Hematopoietic multipotent progenitor cell (in vitro differentiated cells): ENCODE results near the gene SLC39A7. TPM values are rescaled to one million over a fixed set of nuclear protein-coding genes. Genes with fewer than 3 reads are reported as not detected.

Experiments
- DNase-seq, 3 donors: peaks; one replicate each; pipeline ENCODE4 v3.0.0-alpha.2; 2011 to 2015; ENCODE audit warnings: low read depth in 2 of 3, low spot score in 2 of 3
- total RNA-seq: library from RNA; depleted of rRNA; stranded (reverse); fragments of >200 nt; gene quantifications from one replicate; pipeline ENCODE4 v1.2.3, GENCODE V29; 2012

Gene SLC39A7, protein sequence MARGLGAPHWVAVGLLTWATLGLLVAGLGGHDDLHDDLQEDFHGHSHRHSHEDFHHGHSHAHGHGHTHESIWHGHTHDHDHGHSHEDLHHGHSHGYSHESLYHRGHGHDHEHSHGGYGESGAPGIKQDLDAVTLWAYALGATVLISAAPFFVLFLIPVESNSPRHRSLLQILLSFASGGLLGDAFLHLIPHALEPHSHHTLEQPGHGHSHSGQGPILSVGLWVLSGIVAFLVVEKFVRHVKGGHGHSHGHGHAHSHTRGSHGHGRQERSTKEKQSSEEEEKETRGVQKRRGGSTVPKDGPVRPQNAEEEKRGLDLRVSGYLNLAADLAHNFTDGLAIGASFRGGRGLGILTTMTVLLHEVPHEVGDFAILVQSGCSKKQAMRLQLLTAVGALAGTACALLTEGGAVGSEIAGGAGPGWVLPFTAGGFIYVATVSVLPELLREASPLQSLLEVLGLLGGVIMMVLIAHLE
- total RNA-seq, result 29.9 TPM

DNA sequence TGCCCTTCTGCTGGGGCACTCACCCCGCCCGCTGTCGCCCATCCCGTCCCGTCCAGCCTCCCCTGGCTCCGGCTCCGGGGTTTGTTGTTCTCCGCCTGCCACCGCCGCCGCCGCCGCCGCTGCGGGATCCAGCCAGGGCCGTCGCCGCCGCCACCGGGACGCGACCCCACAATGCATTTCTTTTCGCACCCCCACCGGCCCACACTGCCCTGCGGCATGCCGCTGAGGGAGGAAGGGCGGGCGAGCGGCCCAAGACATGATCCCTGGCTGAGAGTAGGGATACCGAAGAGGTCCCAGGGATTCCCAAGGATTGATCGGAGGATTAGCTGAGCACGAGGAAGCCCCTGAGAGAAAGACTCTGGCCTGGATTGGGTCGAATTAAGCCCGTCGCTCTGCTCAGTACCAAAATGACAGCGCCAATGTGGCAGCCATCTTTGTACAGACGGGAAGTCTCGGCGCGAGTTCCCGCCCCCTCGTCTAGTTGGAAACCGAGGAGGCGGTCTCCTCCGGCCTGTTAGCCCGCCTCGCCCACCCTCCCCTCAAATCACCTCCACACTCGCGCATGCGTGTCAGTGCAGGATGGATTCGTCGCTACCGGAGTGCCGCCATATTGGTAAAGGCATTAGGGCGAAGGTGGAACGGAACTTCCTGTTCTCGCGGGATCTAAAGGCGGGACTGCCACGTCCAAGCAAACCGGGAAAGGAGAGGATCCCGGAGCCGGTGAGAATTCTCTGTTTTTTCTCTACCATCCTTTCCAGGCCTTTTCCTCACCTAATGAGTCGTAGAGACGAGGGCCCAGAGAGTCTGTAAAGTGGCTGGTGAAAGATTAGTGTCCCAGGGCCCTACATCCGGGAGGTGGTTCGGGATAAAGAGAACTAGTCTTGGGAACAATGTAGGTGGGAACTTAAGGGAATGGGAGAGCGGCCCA, at the start of gene SLC39A7, which contains the start of gene RXRB:
SLC39A7 (plus strand) TSS at position 649 of the 928 bp plus-strand sequence. CDS start 379 bp downstream, outside the sequence.
RXRB (minus strand) TSS at position 447 of the 928 bp plus-strand sequence; CDS start at position 258, 189 bp downstream.
- DNase-seq, result peak; percentile 99 to 100 (median 100)

DNA sequence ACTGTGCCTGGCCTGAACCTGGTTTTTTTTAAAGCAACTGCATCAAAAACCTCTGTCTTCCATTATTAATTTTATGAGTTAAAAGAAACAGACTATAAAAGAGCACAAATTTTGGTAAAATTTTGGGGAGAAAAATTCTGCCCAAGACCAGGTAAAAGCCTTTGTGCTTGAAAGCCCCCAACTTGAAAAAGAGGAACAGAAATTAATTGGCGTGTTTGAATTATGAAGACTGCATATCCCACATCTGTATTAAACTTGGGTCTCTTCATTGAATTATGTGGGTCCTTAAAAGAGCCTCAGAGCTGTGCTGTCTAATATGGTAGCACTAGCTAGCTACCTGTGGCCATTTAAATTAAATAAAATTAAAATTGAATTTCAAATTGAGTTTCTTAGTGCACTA, 49.6 kb upstream of the SLC39A7 start:
- no peak for DNase-seq

DNA sequence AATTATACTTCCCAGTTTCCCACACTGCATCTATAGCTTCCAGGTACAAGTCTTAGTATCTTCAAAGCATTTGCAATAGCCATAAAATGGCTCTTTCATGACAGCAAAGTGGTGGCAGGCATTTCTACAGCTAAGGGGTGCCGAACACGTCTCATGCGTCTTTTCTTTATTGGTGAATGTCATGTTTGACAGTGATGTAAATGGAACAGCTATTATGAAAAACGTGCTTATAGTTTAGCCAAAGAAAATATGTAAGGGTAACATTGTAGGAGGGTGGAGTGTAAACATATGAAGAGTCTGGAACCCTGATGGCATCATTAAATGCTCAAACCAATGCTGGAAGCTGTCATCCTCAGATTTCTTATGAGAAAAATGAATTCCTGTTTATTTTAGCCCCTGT, 46.3 kb upstream of the SLC39A7 start:
- no peak for DNase-seq

DNA sequence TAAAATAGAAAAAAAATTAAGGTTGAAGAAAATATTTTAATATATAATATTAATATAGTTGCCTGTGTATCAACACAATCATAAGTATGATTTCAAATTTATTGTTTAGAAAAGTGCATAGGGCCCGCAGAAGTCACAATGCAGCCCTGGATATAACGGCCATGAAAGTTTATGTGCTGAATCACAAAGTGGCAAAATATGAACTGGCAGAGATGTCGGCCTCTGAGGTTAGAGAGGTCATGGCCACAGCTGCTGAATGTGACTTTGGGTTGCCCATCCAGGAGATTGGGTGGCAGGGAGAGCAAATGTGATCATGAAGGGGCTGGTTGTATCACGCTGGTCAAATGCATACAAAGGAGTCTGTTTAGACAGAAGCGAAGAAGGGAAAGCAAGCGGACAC, 44.1 kb upstream of the SLC39A7 start:
- DNase-seq, result no peak

DNA sequence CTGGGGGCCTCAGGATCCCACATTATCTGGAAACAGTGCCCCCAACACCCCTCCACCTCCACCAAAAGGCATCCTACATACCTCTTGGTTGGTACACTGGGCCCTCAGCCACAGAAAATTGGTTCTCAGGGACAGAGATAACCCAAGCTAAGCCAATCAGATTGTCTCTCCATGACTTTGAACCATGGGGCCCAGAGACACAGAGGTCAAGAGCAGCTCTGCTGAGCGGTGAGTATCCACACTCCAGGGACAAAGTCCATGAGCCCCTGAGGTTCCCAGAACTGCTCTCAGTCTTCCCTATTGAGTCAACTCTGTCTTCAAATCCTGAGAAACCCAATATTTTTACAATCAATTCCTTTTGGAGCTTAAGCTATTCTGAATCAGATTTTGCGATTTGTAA, 43.7 kb upstream of the SLC39A7 start:
- no peak for DNase-seq

DNA sequence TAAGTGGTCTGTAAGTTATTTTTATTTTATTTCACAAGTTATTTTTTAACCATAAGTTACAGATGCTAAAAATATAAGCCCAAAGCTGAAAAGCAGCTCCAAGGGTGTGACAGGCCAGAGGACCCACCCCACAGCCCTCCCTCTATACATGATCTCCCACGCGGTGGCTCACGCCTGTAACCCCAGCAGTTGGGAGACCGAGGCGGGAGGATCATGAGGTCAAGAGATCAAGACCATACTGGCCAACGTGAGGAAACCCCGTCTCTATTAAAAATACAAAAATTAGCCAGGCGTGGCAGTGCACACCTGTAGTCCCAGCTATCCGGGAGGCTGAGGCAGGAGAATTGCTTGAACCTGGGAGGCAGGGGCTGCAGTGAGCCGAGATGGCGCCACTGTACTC, 40.6 kb upstream of the SLC39A7 start:
- DNase-seq, result no peak

DNA sequence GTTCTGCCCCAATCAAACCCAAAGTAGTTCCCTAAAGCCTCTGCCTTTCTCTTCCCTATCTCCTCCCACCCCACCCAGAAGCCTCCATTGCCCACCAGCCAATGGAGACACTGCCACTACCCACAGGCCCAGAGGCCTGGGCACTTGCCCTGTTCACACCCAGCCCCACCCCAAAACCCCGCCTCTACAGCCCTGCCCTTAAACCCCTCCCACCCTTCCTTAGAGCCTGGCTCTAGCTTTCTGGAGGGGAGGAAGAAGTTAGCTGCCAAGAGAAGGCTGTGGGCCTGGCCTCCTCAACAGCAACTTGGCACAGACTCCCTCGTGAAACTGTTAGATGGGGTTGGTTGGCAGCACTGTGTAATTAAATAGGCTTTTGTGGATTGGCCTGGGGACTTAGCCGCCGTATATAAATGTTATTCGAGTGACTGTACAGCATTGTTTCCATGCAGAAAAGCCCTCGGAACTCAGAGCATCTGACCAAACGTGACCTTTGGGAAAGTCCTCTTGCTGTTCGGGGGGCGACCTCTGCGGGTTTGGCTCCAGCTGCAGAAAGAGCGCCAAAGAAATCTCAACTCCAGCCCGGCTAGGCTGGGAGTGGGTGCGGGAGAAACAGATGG, 39.8 kb upstream of the SLC39A7 start:
- DNase-seq, result peak in 2 of 3 donors; percentile 26 to 42

DNA sequence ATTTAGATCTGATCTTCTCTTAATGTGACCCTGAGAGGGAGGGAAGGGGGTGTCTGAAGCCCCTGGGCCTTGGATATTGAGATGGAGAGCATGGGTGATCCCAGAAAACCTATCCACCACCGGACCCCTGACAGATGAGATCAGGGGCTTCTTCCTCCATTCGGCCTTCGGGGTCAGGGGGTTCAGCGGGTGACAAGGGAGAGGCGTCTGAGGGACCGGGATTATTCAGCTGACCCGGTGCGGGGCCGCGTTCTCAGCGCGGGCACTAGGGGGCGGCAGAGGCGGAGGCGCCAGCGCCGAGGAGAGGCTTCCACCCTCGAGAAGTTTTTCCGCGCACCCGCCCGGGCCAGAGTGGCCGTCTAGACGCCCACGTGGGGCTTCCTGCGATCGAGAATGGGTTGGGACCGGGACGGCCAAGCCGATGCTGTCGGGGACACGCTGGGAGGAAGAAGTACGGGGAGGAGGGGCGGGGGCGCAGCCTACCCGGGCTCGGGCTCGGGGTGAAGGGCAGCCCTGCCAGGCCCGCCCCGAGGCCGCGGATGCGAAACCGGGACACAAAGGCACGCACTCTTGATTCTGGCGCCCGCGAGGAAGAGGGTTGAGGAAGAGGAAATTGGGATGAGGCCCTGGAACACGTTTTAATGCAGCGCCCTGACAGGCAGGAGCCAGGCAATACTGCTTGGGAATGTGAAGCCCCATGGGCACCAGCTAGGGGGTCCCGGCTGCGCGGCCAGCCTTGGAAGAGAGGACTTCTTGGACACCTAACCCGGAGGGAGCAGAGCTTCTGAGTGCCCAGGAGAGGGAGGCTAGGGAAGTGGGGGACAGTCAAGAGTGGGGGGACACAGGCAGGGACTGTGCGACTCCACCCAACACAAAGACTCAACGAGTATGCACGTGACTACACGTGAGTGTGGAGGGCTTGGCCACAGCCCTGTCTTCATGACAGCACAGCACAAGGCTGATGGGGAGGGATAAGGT, 39.0 kb upstream of the SLC39A7 start:
- peak; percentile 63 to 77 (median 70) for DNase-seq

DNA sequence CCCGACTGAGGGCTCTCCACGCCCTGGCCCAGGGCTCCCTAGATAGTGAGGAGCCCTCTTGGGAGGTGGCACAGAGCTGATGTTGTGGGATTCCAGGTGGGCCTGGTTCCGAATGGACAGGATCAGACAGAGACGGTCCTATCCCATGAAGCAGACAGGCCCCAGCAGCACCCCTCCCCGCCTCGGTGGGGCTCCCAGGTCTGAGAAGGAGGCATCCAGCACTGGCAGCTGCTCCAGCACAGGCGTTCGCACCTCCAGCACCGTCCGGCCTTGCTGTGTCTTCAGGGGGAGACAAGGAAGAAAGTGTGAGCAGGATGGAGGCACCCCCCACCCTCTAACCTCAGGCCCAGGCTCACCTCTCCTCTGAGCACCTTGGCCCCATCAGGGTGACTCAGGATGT, 37.1 kb upstream of the SLC39A7 start:
- DNase-seq, result no peak

DNA sequence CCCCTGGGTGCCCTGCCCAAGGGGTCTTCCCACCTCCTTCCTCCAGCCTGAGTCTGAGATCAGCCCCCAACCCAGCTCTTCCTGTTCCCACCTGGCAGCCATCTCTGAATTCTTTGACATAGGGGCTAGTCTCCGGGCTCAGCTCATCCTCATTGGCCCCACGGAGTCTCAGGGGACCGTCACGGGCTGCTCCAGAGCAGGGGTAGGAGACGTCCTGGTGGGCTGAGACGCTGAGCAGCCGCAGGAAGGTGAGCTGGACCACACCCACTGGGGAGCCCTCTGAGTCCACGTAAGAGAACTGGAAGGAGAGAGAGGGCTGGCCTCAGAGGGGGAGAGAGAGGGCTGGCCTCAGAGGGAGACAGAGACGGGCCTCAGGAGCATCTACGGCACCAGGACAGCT, 36.5 kb upstream of the SLC39A7 start:
- DNase-seq, result no peak

DNA sequence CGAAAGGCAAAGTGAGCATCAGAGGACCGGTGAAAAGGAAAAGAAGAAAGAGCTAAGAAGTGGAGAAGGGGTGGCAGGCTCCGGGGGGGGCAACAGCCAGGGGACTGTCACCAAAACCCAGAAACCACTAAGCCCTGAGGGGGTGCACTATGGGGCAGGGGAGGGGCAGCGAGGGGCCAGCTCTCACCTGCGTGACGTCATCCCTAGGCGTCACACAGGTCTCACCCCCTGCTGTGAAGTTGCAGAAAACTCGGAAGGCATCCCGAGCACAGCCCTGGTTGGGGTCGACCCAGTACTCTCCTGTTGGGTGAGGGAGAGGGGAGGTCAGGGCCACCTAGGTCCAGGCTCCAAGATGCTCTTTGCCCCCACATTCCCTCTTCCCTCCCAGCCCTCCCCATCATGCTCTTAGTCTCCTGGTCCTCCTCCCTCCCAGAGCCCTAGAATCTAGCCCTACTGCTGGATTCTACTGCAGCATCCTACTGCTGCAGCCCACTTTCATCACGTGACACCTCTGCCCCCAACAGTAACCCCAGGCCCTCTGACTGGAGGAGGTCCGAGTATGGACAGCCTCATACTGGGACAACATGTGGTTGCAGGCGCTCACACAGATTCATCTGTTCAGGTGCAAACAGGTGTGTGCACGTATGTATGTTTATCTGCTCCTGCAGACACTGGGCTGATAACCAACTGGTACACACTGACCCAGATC, 35.8 kb upstream of the SLC39A7 start:
- DNase-seq, result no peak

DNA sequence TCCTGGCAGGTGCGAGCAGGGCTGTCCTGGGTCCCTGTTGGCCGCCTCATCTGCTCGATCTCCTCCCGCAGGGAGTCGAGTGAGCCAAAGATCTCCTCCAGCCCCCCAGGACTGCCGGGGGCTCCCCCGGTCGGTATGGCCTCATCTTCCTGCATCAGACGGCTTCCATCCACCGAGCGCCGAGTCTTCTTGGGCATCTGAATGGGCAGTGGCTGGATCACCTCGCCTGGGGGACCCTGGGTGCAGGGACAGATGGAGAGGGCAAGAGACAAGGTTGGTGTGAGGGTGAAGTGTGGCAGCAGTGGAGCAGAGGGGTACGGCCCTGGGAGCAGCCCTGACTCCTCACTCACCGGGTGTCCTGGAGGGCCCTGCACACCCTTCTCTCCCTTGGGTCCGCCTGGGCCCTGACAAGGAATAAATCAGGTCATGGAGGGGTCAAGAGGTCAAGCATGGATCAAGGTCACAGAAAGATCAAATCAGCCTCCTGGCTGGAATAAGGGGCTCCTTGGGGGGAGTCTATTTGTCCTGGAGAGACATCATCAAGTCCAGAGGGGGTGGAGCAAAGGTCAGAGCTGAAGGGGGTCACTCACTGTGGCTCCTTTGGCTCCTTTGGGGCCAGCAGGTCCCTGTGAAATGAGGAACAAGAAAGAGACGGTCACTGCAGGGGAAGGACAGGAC, 34.9 kb upstream of the SLC39A7 start:
- DNase-seq, result no peak

DNA sequence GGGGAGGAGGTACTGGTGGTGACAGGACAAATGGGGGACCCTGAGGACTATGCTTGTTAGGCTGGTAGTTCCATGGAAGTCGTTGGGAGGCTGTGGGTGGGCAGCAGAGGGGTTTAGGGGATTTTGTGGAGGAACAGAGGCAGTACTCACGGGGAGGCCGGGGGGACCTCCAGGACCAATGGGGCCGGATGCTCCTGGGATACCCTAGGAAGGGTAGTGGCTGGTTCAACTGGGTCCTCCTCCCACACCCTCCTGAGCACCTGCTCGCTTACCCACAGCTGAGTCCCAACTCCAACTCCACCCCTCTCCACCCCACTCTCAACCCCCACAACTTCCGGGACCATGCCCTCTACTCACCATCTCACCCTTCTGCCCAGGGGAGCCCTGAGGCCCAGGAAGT, 34.3 kb upstream of the SLC39A7 start:
- DNase-seq, result no peak

DNA sequence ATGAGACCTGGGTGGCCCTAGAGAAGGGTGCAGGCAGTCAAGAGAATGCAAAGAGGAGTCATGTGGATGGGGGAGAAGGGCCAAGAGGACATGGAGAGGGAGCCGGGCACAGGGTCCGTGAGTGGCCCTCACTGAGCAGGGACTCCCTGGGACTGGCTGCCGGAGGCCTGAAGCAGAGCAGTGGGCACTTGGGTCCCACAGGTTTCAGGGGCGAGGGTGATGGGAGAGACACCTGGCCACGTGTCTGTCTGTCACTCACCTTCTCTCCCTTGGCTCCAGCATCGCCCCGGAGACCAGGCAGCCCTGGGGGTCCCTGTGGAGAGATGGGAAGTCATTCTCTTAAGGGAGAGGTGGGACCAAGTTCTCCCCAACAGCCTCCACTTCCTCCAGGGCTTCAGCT, 33.9 kb upstream of the SLC39A7 start:
- DNase-seq, result no peak

DNA sequence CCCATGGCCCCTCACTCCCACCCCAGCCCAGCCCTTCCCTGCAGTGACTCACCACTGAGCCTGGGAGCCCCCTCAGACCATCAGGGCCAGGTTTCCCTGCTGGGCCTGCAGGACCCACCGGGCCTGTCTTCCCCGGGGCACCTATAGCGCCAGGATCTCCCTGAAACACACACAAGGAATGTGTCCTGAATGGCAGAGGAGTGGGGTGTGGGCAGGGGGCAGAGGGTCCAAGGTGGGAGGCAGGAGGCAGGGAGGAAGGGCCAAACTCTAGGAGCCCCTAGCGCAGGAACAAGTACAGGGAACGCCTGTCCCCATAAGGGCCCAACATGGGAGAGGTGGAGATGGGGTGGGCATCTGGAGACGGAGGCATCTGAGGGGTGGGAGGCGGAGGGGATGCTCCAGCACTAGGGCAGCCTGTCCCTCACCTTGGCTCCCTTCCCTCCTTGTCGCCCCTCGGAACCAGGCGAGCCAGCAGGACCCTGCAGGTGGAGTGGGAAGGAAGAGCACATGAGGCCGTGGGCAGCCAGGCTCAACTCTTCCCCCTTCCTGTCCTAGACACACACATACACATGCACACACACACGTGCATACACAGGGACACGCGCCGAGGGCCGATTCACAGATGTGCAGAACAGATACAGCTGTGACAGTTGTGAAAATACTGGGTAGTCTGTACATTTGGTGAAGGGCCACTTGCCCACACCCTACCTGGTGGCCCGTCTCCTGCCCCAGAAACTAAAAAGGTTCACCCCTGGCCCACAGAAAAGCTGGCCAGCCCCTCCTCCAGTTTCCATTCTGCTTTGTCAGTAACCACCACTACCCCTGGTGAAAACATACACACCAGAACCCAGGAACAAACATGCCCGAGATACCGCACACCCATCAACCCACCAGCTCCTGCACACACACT, 33.0 kb upstream of the SLC39A7 start:
- DNase-seq, result no peak

DNA sequence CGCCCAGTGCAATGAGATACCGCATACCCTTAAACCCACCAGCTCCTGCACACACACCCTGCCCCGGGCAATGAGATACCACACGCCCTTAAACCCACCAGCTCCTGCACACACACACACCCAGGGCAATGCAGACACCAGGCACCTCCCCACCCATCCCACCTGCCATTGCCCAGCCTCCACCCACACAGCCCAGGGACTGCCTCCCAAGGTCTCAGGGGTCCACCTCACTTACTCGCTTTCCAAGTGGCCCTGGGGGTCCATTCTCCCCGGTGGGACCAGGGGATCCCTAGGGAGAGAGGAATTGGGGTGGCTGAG, 32.4 kb upstream of the SLC39A7 start:
- DNase-seq, result no peak

DNA sequence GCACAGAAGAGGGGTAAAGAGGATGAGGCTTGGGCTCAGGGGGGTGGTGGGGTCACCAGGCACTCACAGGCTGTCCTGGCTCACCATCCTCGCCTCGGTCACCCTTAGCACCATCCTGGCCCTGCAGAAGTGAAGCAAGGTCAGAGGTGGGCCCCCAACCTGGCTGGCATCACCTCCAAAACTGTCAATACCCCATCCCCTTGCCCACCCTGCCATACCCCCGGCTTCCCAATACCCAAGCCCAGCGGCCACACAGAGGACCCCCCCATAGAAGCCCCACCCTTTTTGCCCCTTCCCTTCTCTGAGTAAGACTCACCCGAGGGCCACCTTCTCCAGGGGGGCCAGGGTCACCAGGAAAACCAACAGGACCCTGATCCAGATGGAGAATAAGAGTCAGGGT, 32.0 kb upstream of the SLC39A7 start:
- no peak for DNase-seq
